HAP-1 (cell line): Measurements from ENCODE around the gene TSSK2.

Experiments used
- DNase-seq, 2 experiments: peaks; one replicate each; pipeline ENCODE4 v3.0.0-alpha.2; 2016 to 2020; ENCODE audit warnings: low spot score in 2 of 2
- H3K27me3 ChIP-seq: fragments of 250-450 bp; sonication (Bioruptor Pico); 2 replicates; pipeline ENCODE4 v1.5.1; 2020; ENCODE audit warnings: low read depth, mild to moderate bottlenecking, moderate library complexity
- H3K36me3 ChIP-seq: fragments of 250-450 bp; sonication (Bioruptor Pico); replicated peaks from 2 replicates; pipeline ENCODE4 v1.5.1; 2020; ENCODE audit warnings: mild to moderate bottlenecking
- H3K4me1 ChIP-seq: fragments of 250-450 bp; sonication (Bioruptor Pico); 2 replicates; pipeline ENCODE4 v1.5.1; 2020; ENCODE audit warnings: mild to moderate bottlenecking
- H3K4me3 ChIP-seq: fragments of 250-450 bp; sonication (Bioruptor Pico); 2 replicates; pipeline ENCODE4 v1.5.1; 2020; ENCODE audit warnings: mild to moderate bottlenecking, moderate library complexity
- H3K9me3 ChIP-seq: fragments of 250-450 bp; sonication (Bioruptor Pico); 2 replicates; pipeline ENCODE4 v1.5.1; 2020; ENCODE audit warnings: mild to moderate bottlenecking, moderate library complexity
- in situ Hi-C: fragments of 300-500 bp; cut with MboI; formaldehyde crosslinking; loops from 3 replicates; pipeline ENCODE4 v1.14.3; 2020; ENCODE audit warnings: low sequenced_read_pairs, inconsistent platforms, mixed read lengths

TSSK2 gene

GRCh38 chr22:19168088-19168890 lies 37.2 kb downstream of the TSSK2 start:
- no peak for DNase-seq
- in situ Hi-C loops = no loop called here
- H3K9me3 ChIP-seq = 0 out of 2 replicates have a peak, but pooled peaks cover 2% of the 10 kb centered on the region
- peaks cover 18% of the 10 kb centered on the region for H3K27me3 ChIP-seq
- H3K4me1 ChIP-seq = peaks cover 23% of the 10 kb centered on the region
- H3K36me3 ChIP-seq = peaks cover 11% of the 10 kb centered on the region
- no peak overlapping the region for H3K4me3 ChIP-seq

DNA sequence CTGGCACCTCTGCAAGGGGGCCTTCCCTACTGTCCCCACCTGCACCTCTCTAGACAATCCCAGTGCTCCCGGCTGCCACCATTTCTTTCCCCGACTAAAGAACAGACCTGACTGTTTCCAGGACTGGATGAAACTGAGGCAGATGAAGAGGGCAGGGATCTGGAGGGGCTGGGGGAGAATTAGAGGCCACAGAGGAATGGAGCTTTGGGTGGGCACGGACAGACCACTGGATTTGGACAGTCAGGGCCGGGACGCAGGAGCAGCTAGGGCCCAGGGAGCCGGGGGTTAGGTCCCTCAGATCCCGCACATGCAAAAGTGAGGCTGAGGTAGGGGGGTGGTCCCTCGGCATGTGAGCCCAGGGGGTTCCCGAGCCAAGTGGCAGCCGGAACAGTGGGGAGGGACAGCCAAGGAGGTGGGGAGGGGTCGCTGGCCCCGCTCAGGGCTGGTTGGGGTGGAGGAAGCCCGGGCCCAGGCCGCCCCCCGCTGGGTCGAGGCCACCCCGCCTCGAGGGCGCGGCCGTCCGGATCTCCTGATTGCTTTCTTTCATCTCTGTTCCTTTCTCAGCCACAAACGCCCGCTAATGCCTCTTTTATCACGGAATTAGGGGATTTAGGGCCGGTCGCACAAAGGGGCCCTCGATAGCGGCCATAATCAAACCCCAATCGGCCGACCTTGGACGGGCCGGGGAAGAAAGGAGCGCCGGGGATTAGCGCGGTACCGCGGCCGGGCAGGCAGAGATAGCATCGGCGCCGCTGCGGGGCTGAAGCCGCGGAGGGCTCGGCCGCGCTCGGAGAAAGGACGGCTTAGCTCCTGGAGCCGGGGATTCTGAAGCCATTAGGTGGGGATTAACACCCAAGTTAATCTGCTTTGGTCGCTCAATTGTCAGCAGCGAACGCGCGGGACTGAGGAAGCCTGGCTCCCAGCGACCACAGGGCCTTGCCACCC lies 38.2 kb downstream of the TSSK2 start:
- H3K4me3 ChIP-seq = peak overlapping the region; percentile 26
- H3K4me1 ChIP-seq = peaks cover 25% of the 10 kb centered on the region
- peak; percentile 64 to 75 for DNase-seq
- H3K36me3 ChIP-seq = peaks cover 20% of the 10 kb centered on the region
- peaks cover 18% of the 10 kb centered on the region for H3K27me3 ChIP-seq
- in situ Hi-C loops = no loop called here
- 0 out of 2 replicates have a peak, but pooled peaks cover 1% of the 10 kb centered on the region for H3K9me3 ChIP-seq

- H3K9me3 ChIP-seq = no peaks in the 10 kb centered on the region
- peaks cover 25% of the 10 kb centered on the region for H3K4me1 ChIP-seq
- in situ Hi-C loops = no loop called here
- H3K27me3 ChIP-seq = peaks cover 18% of the 10 kb centered on the region
- H3K36me3 ChIP-seq = peaks cover 27% of the 10 kb centered on the region
- no peak for DNase-seq
- H3K4me3 ChIP-seq = peak overlapping the region; percentile 26
These were observed 38.8 kb downstream of the TSSK2 start for GRCh38 chr22:19169947-19170318.

- Histone ChIP-seq H3K4me1 (peaks cover 38% of the 10 kb centered on the region), H3K36me3 (peaks cover 50% of the 10 kb centered on the region), H3K4me3 (peak overlapping the region; percentile 89), H3K9me3 (no peaks in the 10 kb centered on the region), H3K27me3 (peaks cover 15% of the 10 kb centered on the region)
- in situ Hi-C loops = no loop called here
- DNase-seq = no peak
These were observed 41.3 kb downstream of the TSSK2 start for GRCh38 chr22:19172213-19173046.

GRCh38 chr22:19173047-19174035 lies 42.2 kb downstream of the TSSK2 start:
- no peak for DNase-seq
- H3K9me3 ChIP-seq = no peaks in the 10 kb centered on the region
- in situ Hi-C loops = no loop called here
- H3K36me3 ChIP-seq = peaks cover 56% of the 10 kb centered on the region
- H3K27me3 ChIP-seq = peaks cover 6% of the 10 kb centered on the region
- H3K4me1 ChIP-seq = peaks cover 38% of the 10 kb centered on the region
- peak overlapping the region; percentile 89 for H3K4me3 ChIP-seq

GRCh38 chr22:19174106-19175025 lies 43.3 kb downstream of the TSSK2 start:
- Histone ChIP-seq H3K27me3 (no peaks in the 10 kb centered on the region), H3K4me1 (peaks cover 39% of the 10 kb centered on the region), H3K9me3 (no peaks in the 10 kb centered on the region), H3K36me3 (peaks cover 56% of the 10 kb centered on the region), H3K4me3 (no peak overlapping the region)
- peak in 1 of 2 experiments; percentile 54 for DNase-seq
- in situ Hi-C loops = no loop called here

DNA sequence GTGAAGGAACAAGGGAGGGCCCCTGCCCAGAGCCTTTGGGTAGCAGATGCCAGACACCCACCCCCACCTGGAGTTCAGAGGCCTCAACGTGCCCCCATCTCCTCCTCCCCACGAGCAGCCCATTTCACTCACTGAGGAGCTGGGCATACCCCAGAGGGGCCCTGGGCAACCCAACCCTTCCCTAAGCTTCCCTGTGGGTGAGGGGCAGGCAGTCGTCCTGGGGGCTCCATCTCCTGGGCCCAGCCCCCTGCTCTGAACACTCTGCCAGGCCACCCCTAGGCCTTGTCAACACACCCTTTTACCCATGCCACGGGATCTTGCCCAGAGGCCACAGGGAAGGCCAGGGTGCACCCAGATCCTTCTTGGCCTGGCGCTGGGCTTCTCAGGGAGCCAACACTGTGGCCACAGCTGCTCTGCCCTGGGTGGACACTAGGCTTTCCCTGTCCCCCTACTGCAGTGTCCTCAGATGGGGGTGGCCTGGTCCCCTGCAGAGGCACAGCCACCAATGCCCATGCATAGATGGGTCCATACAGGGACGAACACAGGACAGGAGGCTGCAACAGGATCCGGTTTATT lies 44.0 kb downstream of the TSSK2 start:
- DNase-seq = no peak
- Histone ChIP-seq H3K36me3 (peaks cover 56% of the 10 kb centered on the region), H3K4me3 (no peak overlapping the region), H3K4me1 (peaks cover 35% of the 10 kb centered on the region), H3K9me3 (no peaks in the 10 kb centered on the region), H3K27me3 (no peaks in the 10 kb centered on the region)
- in situ Hi-C loops = no loop called here

- Histone ChIP-seq H3K27me3 (no peaks in the 10 kb centered on the region), H3K9me3 (no peaks in the 10 kb centered on the region), H3K4me3 (peak overlapping the region; percentile 5; the same call in 1 of the 2 replicates), H3K4me1 (peaks cover 30% of the 10 kb centered on the region), H3K36me3 (peaks cover 56% of the 10 kb centered on the region)
- no peak for DNase-seq
- in situ Hi-C loops = no loop called here
These were observed 44.6 kb downstream of the TSSK2 start for GRCh38 chr22:19175602-19176174.

DNA sequence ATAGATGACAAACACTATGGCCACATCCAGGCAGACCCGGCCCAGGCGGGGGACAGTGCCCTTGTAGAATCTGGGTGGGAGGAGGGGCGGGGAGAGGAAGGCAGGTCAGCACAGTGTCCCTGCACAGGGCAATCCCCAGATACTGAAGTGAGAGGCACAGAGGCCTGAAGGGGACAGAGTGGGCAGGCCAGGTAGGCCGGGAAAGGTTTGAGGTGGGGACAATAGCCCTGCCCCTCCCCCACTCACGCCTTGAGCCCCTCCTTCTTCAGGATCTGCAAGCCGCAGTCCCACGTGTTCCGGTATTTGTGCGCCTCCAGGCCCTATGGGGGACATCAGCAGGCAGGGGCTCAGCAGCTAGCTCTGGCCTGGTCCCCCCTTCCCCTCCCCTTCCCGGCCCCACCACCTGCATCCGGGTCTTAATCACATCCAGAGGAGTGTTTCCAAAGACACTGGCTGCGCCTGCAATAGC lies 45.1 kb downstream of the TSSK2 start:
- H3K4me3 ChIP-seq = peak overlapping the region; percentile 64
- in situ Hi-C loops = no loop called here
- H3K27me3 ChIP-seq = no peaks in the 10 kb centered on the region

DNA sequence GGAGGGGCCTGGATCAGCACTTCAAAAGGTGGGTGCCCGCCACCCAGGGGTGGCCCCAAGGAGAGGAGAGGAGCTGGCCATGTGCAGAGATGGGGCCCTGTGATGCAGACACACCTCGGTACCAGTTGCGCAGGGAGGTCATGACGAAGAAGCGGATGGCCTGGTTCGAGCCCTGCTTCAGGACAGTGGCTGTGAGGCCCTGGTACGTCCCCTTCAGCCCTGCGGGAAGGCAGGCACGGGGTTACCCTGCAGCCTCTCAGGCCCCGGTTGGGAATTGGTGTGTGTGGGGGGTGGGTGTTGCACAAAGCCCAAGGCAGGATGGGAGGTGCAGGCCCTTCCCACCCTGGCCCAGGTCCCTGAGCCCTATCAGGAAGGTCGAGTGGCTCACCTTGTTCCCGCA lies 45.6 kb downstream of the TSSK2 start:
- Histone ChIP-seq H3K27me3 (no peaks in the 10 kb centered on the region), H3K4me3 (peak overlapping the region; percentile 64), H3K9me3 (no peaks in the 10 kb centered on the region), H3K4me1 (peaks cover 28% of the 10 kb centered on the region), H3K36me3 (peaks cover 55% of the 10 kb centered on the region)
- DNase-seq = no peak
- in situ Hi-C loops = no loop called here

More for the DNA sequence above, 45.1 kb downstream of the TSSK2 start:
- Histone ChIP-seq H3K36me3 (peaks cover 56% of the 10 kb centered on the region), H3K4me1 (peaks cover 28% of the 10 kb centered on the region), H3K9me3 (no peaks in the 10 kb centered on the region)
- DNase-seq = peak in 1 of 2 experiments; percentile 50
